CD8-positive, alpha-beta memory T cell (primary cell): Measurements from ENCODE around the gene C18orf63. TPM values are rescaled to one million over a fixed set of nuclear protein-coding genes. Genes with fewer than 3 reads are reported as not detected.
A peak's percentile ranks its signal among the peaks of the same experiment; 100 is the strongest.

Source experiments
- CTCF ChIA-PET: fragments of 350-600 bp; sonication (Branson Sonifier 250); formaldehyde crosslinking; loops from one replicate; lab custom pipeline; 2021; ENCODE audit warnings: antibody characterized with exemption; lab: Charles Lee
- POLR2A ChIA-PET: fragments of 350-600 bp; sonication (Branson Sonifier 250); formaldehyde crosslinking; loops from one replicate; lab custom pipeline; 2021; ENCODE audit warnings: antibody characterized with exemption; lab: Charles Lee
- DNase-seq, 5 donors: peaks; one replicate each; pipeline versions ENCODE4 v3.0.0 to v3.0.0-alpha.2; 2020 to 2022; ENCODE audit warnings: mixed read lengths in 1 of 5
- H3K27ac ChIP-seq: one replicate; pipeline ENCODE4 v1.7.0; 2013; ENCODE audit warnings: low read depth, mild to moderate bottlenecking, low read length, moderate library complexity
- H3K27me3 ChIP-seq: 2 replicates; pipeline ENCODE4 v1.7.0; 2013; ENCODE audit warnings: low read length, mild to moderate bottlenecking; ENCODE audit not compliant: insufficient read depth, poor library complexity, severe bottlenecking
- H3K36me3 ChIP-seq: 2 replicates; pipeline ENCODE4 v1.7.0; 2013; ENCODE audit warnings: mild to moderate bottlenecking, low read length, moderate library complexity; ENCODE audit not compliant: insufficient read depth
- H3K4me1 ChIP-seq: 2 replicates; pipeline ENCODE4 v1.7.0; 2013; ENCODE audit warnings: mild to moderate bottlenecking, low read length, moderate library complexity; ENCODE audit not compliant: insufficient read depth
- H3K4me3 ChIP-seq: 2 replicates; pipeline ENCODE4 v1.7.0; 2013; ENCODE audit warnings: mild to moderate bottlenecking, low read length
- H3K9me3 ChIP-seq: 2 replicates; pipeline ENCODE4 v1.7.0; 2013; ENCODE audit warnings: mild to moderate bottlenecking, low read length
- H3K27ac Mint-ChIP-seq, 8 donors: one replicate each; pipeline ENCODE4 v1.8.0; 2020 to 2021; ENCODE audit warnings: mixed read lengths in 8 of 8, mild to moderate bottlenecking in 6 of 8, inconsistent platforms in 3 of 8, moderate library complexity in 3 of 8
- H3K27me3 Mint-ChIP-seq, 2 donors: one replicate each; pipeline ENCODE4 v1.8.0; 2020 to 2021; ENCODE audit warnings: mixed read lengths in 2 of 2, mild to moderate bottlenecking in 1 of 2, moderate library complexity in 1 of 2
- H3K36me3 Mint-ChIP-seq, 3 donors: one replicate each; pipeline ENCODE4 v1.8.0; 2020 to 2021; ENCODE audit warnings: mixed read lengths in 3 of 3, inconsistent platforms in 1 of 3, mild to moderate bottlenecking in 1 of 3
- H3K4me1 Mint-ChIP-seq, 3 donors: one replicate each; pipeline ENCODE4 v1.8.0; 2020 to 2021; ENCODE audit warnings: mixed read lengths in 3 of 3, inconsistent platforms in 1 of 3, mild to moderate bottlenecking in 1 of 3
- H3K4me3 Mint-ChIP-seq, 7 donors: one replicate each; pipeline ENCODE4 v1.8.0; 2020 to 2021; ENCODE audit warnings: mixed read lengths in 7 of 7, mild to moderate bottlenecking in 6 of 7, moderate library complexity in 4 of 7, inconsistent platforms in 2 of 7
- H3K9me3 Mint-ChIP-seq, 5 donors: one replicate each; pipeline ENCODE4 v1.8.0; 2020 to 2022; ENCODE audit warnings: mixed read lengths in 5 of 5, mild to moderate bottlenecking in 3 of 5, moderate library complexity in 2 of 5, inconsistent platforms in 1 of 5
- polyA plus RNA-seq: library from polyadenylated mRNA; unstranded; fragments of 300-500 nt; fragmentation: Illumina TruSeq; gene quantifications from one replicate; pipeline ENCODE4 v1.2.3, GENCODE V29; 2021
- total RNA-seq, 2 experiments: library from RNA; stranded (reverse); gene quantifications; one replicate each; pipeline ENCODE4 v1.2.3, GENCODE V29; 2021

Gene C18orf63
- total and polyA plus RNA-seq, 3 experiments from 2014 or later = not detected

DNA sequence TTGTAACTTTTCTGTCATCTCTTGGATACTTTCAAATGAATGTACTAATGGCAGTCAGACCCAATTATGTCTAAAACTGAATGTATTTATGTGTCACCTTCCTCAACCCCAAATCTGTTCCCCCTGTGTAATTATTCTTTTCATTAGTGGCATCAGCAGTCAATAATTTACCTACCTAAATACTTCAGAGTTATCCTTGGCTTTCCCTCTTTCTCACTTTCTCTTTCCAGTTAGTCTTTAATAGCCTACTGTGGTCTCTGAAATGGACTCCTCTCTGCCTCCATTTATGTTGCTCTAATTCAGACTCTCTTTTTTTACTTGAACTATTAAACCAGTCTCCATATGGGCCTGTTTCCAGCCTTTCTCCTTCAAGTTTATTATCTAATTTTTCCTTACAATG lies 21.0 kb downstream of the C18orf63 start:
- no peak overlapping the region for H3K27ac Mint-ChIP-seq
- no peak for DNase-seq
- CTCF ChIA-PET = no interaction called here
- POLR2A ChIA-PET = no interaction called here
- Histone ChIP-seq H3K4me1 (no peaks in the 10 kb centered on the region), H3K27me3 (no peaks in the 10 kb centered on the region), H3K36me3 (no peaks in the 10 kb centered on the region), H3K9me3 (no peaks in the 10 kb centered on the region), H3K27ac (no peak overlapping the region), H3K4me3 (no peak overlapping the region)
- H3K36me3 Mint-ChIP-seq = no peaks in the 10 kb centered on the region
- no peak overlapping the region for H3K4me3 Mint-ChIP-seq
- no peaks in the 10 kb centered on the region for H3K4me1 Mint-ChIP-seq
- H3K9me3 Mint-ChIP-seq = no peaks in the 10 kb centered on the region
- peaks cover 3 to 25% of the 10 kb centered on the region in 2 donors for H3K27me3 Mint-ChIP-seq

DNA sequence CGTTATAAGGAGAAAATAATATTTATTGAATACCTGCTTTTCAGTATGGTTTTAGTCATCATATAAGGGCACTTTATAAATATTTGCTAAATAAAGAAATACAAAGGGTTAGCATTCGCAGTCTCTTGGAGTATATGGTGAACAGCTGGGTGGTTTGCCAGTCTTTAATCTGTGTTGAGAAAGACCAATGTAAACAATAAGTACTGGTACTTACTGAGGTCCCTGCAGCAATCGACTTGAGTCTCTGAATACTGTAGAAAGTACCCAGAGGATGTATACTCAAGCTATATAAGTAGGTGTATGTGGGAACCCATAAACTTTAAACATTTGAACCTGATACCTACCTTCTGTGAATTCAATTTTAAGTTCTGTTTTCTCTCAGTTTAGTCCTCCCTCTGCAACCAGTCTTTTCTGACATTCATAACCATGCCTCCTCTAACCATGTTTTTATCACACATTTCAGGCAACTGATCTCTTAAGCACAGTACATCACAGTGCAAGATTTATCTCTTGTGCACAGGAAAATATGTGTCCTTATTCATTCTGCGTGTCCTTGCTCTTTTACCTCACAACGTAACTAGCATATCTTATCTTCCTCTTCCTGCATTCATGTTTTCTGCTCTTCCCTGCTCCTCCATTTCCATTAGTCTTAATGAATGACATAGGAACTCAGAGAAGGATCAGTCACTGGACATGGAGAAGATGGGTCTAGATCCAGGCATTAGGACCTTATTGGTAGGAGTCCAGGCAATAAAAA lies 21.7 kb downstream of the C18orf63 start:
- DNase-seq = no peak
- no peaks in the 10 kb centered on the region for H3K36me3 Mint-ChIP-seq
- CTCF ChIA-PET = interaction anchor here (0.9 to 1.6 kb wide), 2 partner anchors 16 to 37 kb away, joined by 3 read pairs; no protein-coding TSS in a partner anchor
- Histone ChIP-seq H3K4me3 (no peak overlapping the region), H3K4me1 (no peaks in the 10 kb centered on the region), H3K9me3 (no peaks in the 10 kb centered on the region), H3K27ac (no peak overlapping the region), H3K36me3 (no peaks in the 10 kb centered on the region), H3K27me3 (no peaks in the 10 kb centered on the region)
- H3K4me1 Mint-ChIP-seq = no peaks in the 10 kb centered on the region
- no peaks in the 10 kb centered on the region for H3K9me3 Mint-ChIP-seq
- no peak overlapping the region for H3K4me3 Mint-ChIP-seq
- H3K27ac Mint-ChIP-seq = no peak overlapping the region
- POLR2A ChIA-PET = no interaction called here
- peaks cover 3 to 25% of the 10 kb centered on the region in 2 donors for H3K27me3 Mint-ChIP-seq

DNA sequence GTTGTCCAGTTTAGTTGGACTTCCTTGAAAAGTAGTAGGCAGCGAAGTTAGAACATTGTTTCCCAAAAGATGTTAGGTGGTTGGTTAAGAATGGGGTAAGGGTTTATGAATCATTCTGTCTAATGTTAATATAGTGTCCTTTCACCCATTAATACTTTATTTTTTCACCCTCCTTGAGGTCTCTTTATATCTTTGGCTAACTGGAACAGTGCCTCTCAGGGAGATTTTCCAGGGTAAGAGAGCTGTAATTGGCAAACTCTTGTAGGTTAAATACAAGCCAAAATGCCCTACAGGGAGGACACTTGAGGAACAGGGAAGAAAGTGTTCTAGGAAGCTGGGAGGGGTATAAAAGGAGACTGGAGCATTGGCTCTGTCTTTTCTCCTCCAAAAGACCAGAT lies 22.3 kb downstream of the C18orf63 start:
- H3K9me3 ChIP-seq = no peaks in the 10 kb centered on the region
- CTCF ChIA-PET = interaction anchor here (0.9 to 2.0 kb wide), 3 partner anchors 15 to 156 kb away, joined by 3 to 5 read pairs (median 3); no protein-coding TSS in a partner anchor
- Mint-ChIP-seq H3K36me3 (no peaks in the 10 kb centered on the region), H3K27me3 (peaks cover 0 to 22% of the 10 kb centered on the region in 2 donors), H3K4me3 (no peak overlapping the region), H3K9me3 (no peaks in the 10 kb centered on the region), H3K4me1 (no peaks in the 10 kb centered on the region), H3K27ac (no peak overlapping the region)
- no peaks in the 10 kb centered on the region for H3K4me1 ChIP-seq
- DNase-seq = no peak
- H3K27ac ChIP-seq = no peak overlapping the region
- no peaks in the 10 kb centered on the region for H3K27me3 ChIP-seq
- H3K4me3 ChIP-seq = no peak overlapping the region
- no peaks in the 10 kb centered on the region for H3K36me3 ChIP-seq
- POLR2A ChIA-PET = no interaction called here

DNA sequence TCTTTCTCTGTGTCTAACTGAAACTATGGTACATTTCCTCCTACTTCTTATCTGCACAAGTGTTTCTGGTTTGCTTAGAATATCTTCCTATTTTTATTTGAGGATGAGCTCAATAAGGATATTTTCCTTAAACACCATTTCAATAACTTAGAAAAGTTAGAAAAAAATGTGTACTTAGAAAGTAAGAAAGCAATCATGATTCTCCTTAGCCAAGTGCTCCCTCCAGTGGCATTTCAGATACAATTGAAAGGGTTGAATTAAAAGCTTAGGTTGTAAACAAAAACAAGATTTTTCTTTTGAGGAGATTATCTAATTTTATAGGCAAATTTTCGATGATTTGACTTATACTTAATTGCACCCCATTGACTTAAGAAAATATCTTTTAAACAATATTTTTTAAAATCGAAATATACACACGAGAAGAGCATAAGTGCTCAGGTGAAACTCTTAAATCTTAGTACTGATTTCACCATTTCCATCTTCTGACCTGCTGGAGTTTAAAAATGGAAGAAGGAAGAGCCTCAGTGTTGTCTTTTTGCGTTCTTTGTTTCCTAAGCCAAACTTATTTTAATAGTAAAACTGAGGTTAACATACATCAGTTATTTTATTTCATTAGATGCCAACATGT lies 26.9 kb downstream of the C18orf63 start:
- Mint-ChIP-seq H3K27me3 (peaks cover 0 to 16% of the 10 kb centered on the region in 2 donors), H3K27ac (no peak overlapping the region), H3K4me3 (no peak overlapping the region), H3K36me3 (no peaks in the 10 kb centered on the region), H3K9me3 (no peaks in the 10 kb centered on the region), H3K4me1 (no peaks in the 10 kb centered on the region)
- H3K4me3 ChIP-seq = no peak overlapping the region
- DNase-seq = peak in 2 of 5 donors; percentile 33 to 48
- POLR2A ChIA-PET = interaction anchor here (0.6 kb wide), 1 partner anchor 146 kb away, joined by 4 read pairs; no protein-coding TSS in a partner anchor
- H3K4me1 ChIP-seq = no peaks in the 10 kb centered on the region
- no peaks in the 10 kb centered on the region for H3K9me3 ChIP-seq
- no peaks in the 10 kb centered on the region for H3K36me3 ChIP-seq
- H3K27me3 ChIP-seq = no peaks in the 10 kb centered on the region
- CTCF ChIA-PET = interaction anchor here (1.0 to 2.5 kb wide), 10 partner anchors 22 to 260 kb away, joined by 3 to 31 read pairs (median 4); partner anchors contain the start of gene CNDP2
- H3K27ac ChIP-seq = no peak overlapping the region

DNA sequence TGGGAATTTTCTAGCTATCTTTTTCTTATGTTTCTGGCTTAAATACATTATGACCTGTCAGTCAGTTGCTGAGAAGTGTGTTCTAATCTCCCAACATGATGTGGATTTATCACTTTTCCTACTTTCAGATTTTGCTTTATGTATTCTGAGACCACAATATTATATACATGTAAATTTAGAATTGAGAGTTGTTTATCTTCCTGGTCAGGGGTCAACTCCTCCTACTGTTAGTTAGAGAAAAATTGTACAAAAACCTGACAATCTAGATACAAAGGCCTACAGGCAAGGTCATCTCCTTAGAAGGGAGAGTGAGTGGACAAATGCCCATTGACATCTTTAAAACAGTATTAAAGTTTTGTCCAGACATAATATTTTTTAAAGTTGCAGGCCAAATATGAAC lies 30.6 kb downstream of the C18orf63 start:
- DNase-seq = no peak
- POLR2A ChIA-PET = no interaction called here
- H3K27ac ChIP-seq = no peak overlapping the region
- no peaks in the 10 kb centered on the region for H3K4me1 ChIP-seq
- Mint-ChIP-seq H3K4me3 (no peak overlapping the region), H3K27me3 (peaks cover 1 to 5% of the 10 kb centered on the region in 2 donors), H3K27ac (no peak overlapping the region), H3K36me3 (no peaks in the 10 kb centered on the region), H3K4me1 (no peaks in the 10 kb centered on the region), H3K9me3 (no peaks in the 10 kb centered on the region)
- H3K9me3 ChIP-seq = no peaks in the 10 kb centered on the region
- no peaks in the 10 kb centered on the region for H3K27me3 ChIP-seq
- CTCF ChIA-PET = interaction anchor here (1.5 kb wide), 1 partner anchor 10 kb away, joined by 6 read pairs; no protein-coding TSS in a partner anchor
- H3K36me3 ChIP-seq = no peaks in the 10 kb centered on the region
- H3K4me3 ChIP-seq = no peak overlapping the region

DNA sequence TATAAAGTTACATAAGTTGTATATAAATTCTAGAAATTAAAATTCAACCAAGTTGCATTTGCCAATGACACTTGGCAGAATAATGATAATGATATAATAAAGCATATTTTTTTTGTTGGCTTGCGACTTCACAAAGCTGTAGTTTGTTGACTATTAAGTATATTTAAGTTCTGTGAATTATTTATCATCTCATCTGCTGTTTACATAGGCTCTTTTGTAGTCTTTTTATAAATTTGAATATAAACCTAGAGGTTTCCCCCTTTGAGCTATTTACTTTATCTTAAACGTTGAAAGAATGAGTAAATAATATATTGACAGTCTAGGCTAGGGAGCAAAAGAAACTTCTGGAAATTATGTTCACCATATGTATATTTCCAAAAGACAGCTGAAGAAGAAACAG lies 32.9 kb downstream of the C18orf63 start:
- Mint-ChIP-seq H3K27ac (no peak overlapping the region), H3K4me3 (no peak overlapping the region), H3K4me1 (no peaks in the 10 kb centered on the region), H3K27me3 (peaks cover 9 to 11% of the 10 kb centered on the region in 2 donors), H3K9me3 (no peaks in the 10 kb centered on the region), H3K36me3 (no peaks in the 10 kb centered on the region)
- Histone ChIP-seq H3K4me1 (peaks cover 4% of the 10 kb centered on the region), H3K9me3 (no peaks in the 10 kb centered on the region), H3K4me3 (no peak overlapping the region), H3K27me3 (no peaks in the 10 kb centered on the region), H3K27ac (no peak overlapping the region), H3K36me3 (no peaks in the 10 kb centered on the region)
- CTCF ChIA-PET = interaction anchor here (1.0 to 1.2 kb wide), 2 partner anchors 145 to 203 kb away, joined by 5 to 8 read pairs; no protein-coding TSS in a partner anchor
- DNase-seq = no peak
- POLR2A ChIA-PET = no interaction called here

DNA sequence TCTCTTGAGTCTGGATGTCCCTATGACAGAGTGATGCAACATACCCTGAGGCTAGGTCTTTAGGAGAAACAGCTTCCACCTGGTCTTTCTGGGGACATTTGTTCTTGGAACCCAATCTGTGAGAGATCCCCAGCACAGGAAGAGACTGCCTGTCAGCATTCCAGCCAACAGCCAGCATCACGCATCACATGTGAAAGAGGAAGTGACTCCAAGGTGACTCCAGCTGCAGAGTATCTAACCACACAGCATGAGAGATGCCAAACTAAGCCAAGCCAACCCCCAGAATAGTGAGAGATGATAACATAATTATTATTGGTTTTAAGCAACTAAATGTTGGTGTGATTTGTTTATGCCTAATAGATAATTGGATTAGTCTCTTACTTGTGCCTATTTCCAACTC lies 35.7 kb downstream of the C18orf63 start:
- DNase-seq = no peak
- CTCF ChIA-PET = interaction anchor here (1.7 kb wide), 1 partner anchor 142 kb away, joined by 10 read pairs; no protein-coding TSS in a partner anchor
- no peaks in the 10 kb centered on the region for H3K27me3 ChIP-seq
- Mint-ChIP-seq H3K4me1 (peaks cover 0 to 1% (median under 1%) of the 10 kb centered on the region in 3 donors), H3K36me3 (no peaks in the 10 kb centered on the region), H3K27me3 (peaks cover 9 to 11% of the 10 kb centered on the region in 2 donors), H3K9me3 (no peaks in the 10 kb centered on the region), H3K4me3 (no peak overlapping the region), H3K27ac (no peak overlapping the region)
- peaks cover 4% of the 10 kb centered on the region for H3K4me1 ChIP-seq
- H3K4me3 ChIP-seq = no peak overlapping the region
- no peaks in the 10 kb centered on the region for H3K36me3 ChIP-seq
- POLR2A ChIA-PET = no interaction called here
- H3K27ac ChIP-seq = no peak overlapping the region
- H3K9me3 ChIP-seq = no peaks in the 10 kb centered on the region
